Hippocampal formation (tissue), 2 donors: Measurements from ENCODE around the gene C2CD2L.
"Not testable (repeated sequence)": the region's sequence is repeated elsewhere in the genome, so short reads cannot be mapped to it uniquely, and the experiment has no call there.

Experiments
- DNase-seq, 2 donors: peaks; one replicate each; lab custom pipeline; 2025; lab: John Stamatoyannopoulos, UW

The C2CD2L gene

GRCh38 chr11:119115484-119116234 lies 8.5 kb downstream of the C2CD2L start:
- DNase-seq, result peak; percentile 21 to 41

- no peak for DNase-seq
These were observed 9.1 kb downstream of the C2CD2L start for GRCh38 chr11:119116235-119116594.

- DNase-seq, result no peak
These were observed 9.5 kb downstream of the C2CD2L start for GRCh38 chr11:119116601-119117000.

- no peak for DNase-seq
These were observed 10.0 kb downstream of the C2CD2L start for GRCh38 chr11:119117004-119117706.

GRCh38 chr11:119118227-119118626 lies 11.1 kb downstream of the C2CD2L start:
- no peak for DNase-seq

- DNase-seq, result no peak
These were observed 11.8 kb downstream of the C2CD2L start for GRCh38 chr11:119118946-119119345.

GRCh38 chr11:119120639-119121007 lies 13.5 kb downstream of the C2CD2L start:
- peak in 1 of 2 donors; percentile 45 for DNase-seq

GRCh38 chr11:119121008-119121810 lies 14.1 kb downstream of the C2CD2L start, which contains the start of gene HINFP:
Gene HINFP (plus strand): TSS chr11:119121580. CDS start chr11:119126945, 5,365 bp downstream.
- peak; percentile 99 for DNase-seq

GRCh38 chr11:119121811-119122124 lies 14.6 kb downstream of the C2CD2L start:
- DNase-seq, result no peak

GRCh38 chr11:119125821-119126220 lies 18.7 kb downstream of the C2CD2L start:
- DNase-seq, result no peak

GRCh38 chr11:119126675-119127268 lies 19.6 kb downstream of the C2CD2L start:
- no peak for DNase-seq

- no peak for DNase-seq
These were observed 23.5 kb downstream of the C2CD2L start for GRCh38 chr11:119130662-119131061.

- no peak for DNase-seq
These were observed 27.3 kb downstream of the C2CD2L start for GRCh38 chr11:119134389-119134978.

GRCh38 chr11:119139276-119139675 lies 32.1 kb downstream of the C2CD2L start:
- DNase-seq, result not testable (repeated sequence)

GRCh38 chr11:119144825-119145486 lies 37.8 kb downstream of the C2CD2L start:
- peak in 1 of 2 donors; percentile 8 for DNase-seq

- no peak for DNase-seq
These were observed 38.4 kb downstream of the C2CD2L start for GRCh38 chr11:119145551-119145950.

- DNase-seq, result no peak
These were observed 40.6 kb downstream of the C2CD2L start for GRCh38 chr11:119147604-119148333.

- DNase-seq, result no peak
These were observed 41.5 kb downstream of the C2CD2L start for GRCh38 chr11:119148720-119149017.

GRCh38 chr11:119149018-119149785 lies 42.1 kb downstream of the C2CD2L start, which contains the start of gene ABCG4:
Gene ABCG4 (plus strand): TSS chr11:119149052. CDS start chr11:119149966, 914 bp downstream.
- no peak for DNase-seq

GRCh38 chr11:119149786-119150275 lies 42.7 kb downstream of the C2CD2L start:
- no peak for DNase-seq
